CD4-positive, alpha-beta T cell treated with Interleukin-6 at 100 ng/mL for 8 hours (primary cell): ENCODE data around the gene FARS2.

Experiments used
- DNase-seq: peaks from one replicate; pipeline ENCODE4 v3.0.0-alpha.2; 2020; ENCODE audit warnings: mixed read lengths, low spot score

The FARS2 gene

GRCh38 chr6:5584078-5584482, 322.8 kb downstream of the FARS2 start:
- DNase-seq = no peak

- DNase-seq = no peak
Measured at GRCh38 chr6:5587648-5588047, 326.3 kb downstream of the FARS2 start.

- DNase-seq = no peak
Measured at GRCh38 chr6:5589422-5590141, 328.3 kb downstream of the FARS2 start.

- DNase-seq = no peak
Measured at GRCh38 chr6:5590187-5590586, 328.9 kb downstream of the FARS2 start.

- DNase-seq = no peak
Measured at GRCh38 chr6:5592886-5593519, 331.7 kb downstream of the FARS2 start.

GRCh38 chr6:5595184-5595583, 333.9 kb downstream of the FARS2 start:
- no peak for DNase-seq

GRCh38 chr6:5597413-5597812, 336.1 kb downstream of the FARS2 start:
- no peak for DNase-seq

- DNase-seq = no peak
Measured at GRCh38 chr6:5598123-5598522, 336.8 kb downstream of the FARS2 start.

GRCh38 chr6:5599127-5599526, 337.8 kb downstream of the FARS2 start:
- DNase-seq = no peak

GRCh38 chr6:5605937-5606336, 344.6 kb downstream of the FARS2 start:
- no peak for DNase-seq

GRCh38 chr6:5606546-5606945, 345.2 kb downstream of the FARS2 start:
- no peak for DNase-seq

GRCh38 chr6:5610640-5611039, 349.3 kb downstream of the FARS2 start:
- DNase-seq = no peak

GRCh38 chr6:5617179-5617578, 355.9 kb downstream of the FARS2 start:
- DNase-seq = no peak

GRCh38 chr6:5619249-5619648, 357.9 kb downstream of the FARS2 start:
- DNase-seq = peak; percentile 60

GRCh38 chr6:5622276-5623005, 361.1 kb downstream of the FARS2 start:
- DNase-seq = no peak

- DNase-seq = no peak
Measured at GRCh38 chr6:5623769-5624168, 362.5 kb downstream of the FARS2 start.

GRCh38 chr6:5624256-5624655, 362.9 kb downstream of the FARS2 start:
- no peak for DNase-seq

- DNase-seq = peak; percentile 5
Measured at GRCh38 chr6:5626727-5627426, 365.6 kb downstream of the FARS2 start.

- DNase-seq = no peak
Measured at GRCh38 chr6:5630636-5631035, 369.3 kb downstream of the FARS2 start.

- no peak for DNase-seq
Measured at GRCh38 chr6:5632348-5632935, 371.1 kb downstream of the FARS2 start.

GRCh38 chr6:5634525-5634924, 373.2 kb downstream of the FARS2 start:
- DNase-seq = no peak
